Panc1 (cell line): Measurements from ENCODE around the gene TTLL4. TPM values are rescaled to one million over a fixed set of nuclear protein-coding genes. Genes with fewer than 3 reads are reported as not detected.

Experiments
- ATAC-seq: fragments of 200-7000 bp; cut with Tn5 transposase; 2 replicates; pipeline ENCODE4 v1.9.1; 2020; ENCODE audit warnings: mild to moderate bottlenecking, moderate library complexity
- BruUV-seq: library from RNA; stranded (reverse); fragments of 400-500 nt; replicated peaks from 2 replicates; lab custom pipeline; 2021; lab: Mats Ljungman, UMichigan
- CTCF ChIA-PET: fragments of 300-600 bp; sonication (Branson Sonifier 250); formaldehyde crosslinking; loops from one replicate; lab custom pipeline; 2022; ENCODE audit warnings: antibody characterized with exemption; lab: Charles Lee
- POLR2A ChIA-PET: fragments of 300-600 bp; sonication (Branson Sonifier 250); formaldehyde crosslinking; loops from one replicate; lab custom pipeline; 2022; ENCODE audit warnings: antibody characterized with exemption; lab: Charles Lee
- DNase-seq: peaks from one replicate; pipeline ENCODE4 v3.0.0-alpha.2; 2010; ENCODE audit warnings: low read depth, low spot score
- H3K27ac ChIP-seq: 2 replicates; pipeline ENCODE4 v1.5.1; 2011; ENCODE audit warnings: mild to moderate bottlenecking, low read length, inconsistent platforms
- H3K27me3 ChIP-seq: fragments of 200-500 bp; sonication (Bioruptor generic); 2 replicates; pipeline ENCODE4 v1.6.0; 2014; ENCODE audit warnings: low read length, inconsistent platforms; ENCODE audit not compliant: control insufficient read depth, insufficient read depth
- H3K36me3 ChIP-seq: fragments of 200-500 bp; sonication (Bioruptor generic); 2 replicates; pipeline ENCODE4 v1.5.1; 2014; ENCODE audit warnings: inconsistent platforms, mild to moderate bottlenecking, low read length, moderate library complexity; ENCODE audit not compliant: control insufficient read depth, insufficient read depth
- H3K4me1 ChIP-seq: 2 replicates; pipeline ENCODE4 v1.5.1; 2011; ENCODE audit warnings: inconsistent platforms, mild to moderate bottlenecking, low read length, moderate library complexity; ENCODE audit not compliant: control insufficient read depth, insufficient read depth
- H3K4me3 ChIP-seq, 2 experiments: 2 replicates each; pipeline ENCODE4 v1.5.1; 2011 to 2012; ENCODE audit warnings: low read depth in 2 of 2, low read length in 2 of 2, mild to moderate bottlenecking in 2 of 2, inconsistent platforms in 1 of 2, moderate library complexity in 1 of 2
- H3K9me3 ChIP-seq: fragments of 200-500 bp; sonication (Bioruptor generic); 2 replicates; pipeline ENCODE4 v1.5.1; 2014; ENCODE audit warnings: low read depth, mild to moderate bottlenecking, inconsistent platforms, low read length, moderate library complexity; ENCODE audit not compliant: control insufficient read depth, insufficient read depth
- POLR2AphosphoS5 ChIP-seq: IDR thresholded peaks from 2 replicates; pipeline ENCODE4 v1.6.1; 2012; ENCODE audit warnings: mild to moderate bottlenecking, low read depth, low read length, moderate library complexity
- SIN3A ChIP-seq: IDR thresholded peaks from 2 replicates; pipeline ENCODE4 v1.6.1; 2012; ENCODE audit warnings: low read depth, mild to moderate bottlenecking, low read length, moderate library complexity, borderline replicate concordance; ENCODE audit not compliant: insufficient read depth
- TCF7L2 ChIP-seq: IDR thresholded peaks from 2 replicates; pipeline ENCODE4 v1.6.1; 2011; ENCODE audit warnings: mild to moderate bottlenecking, low read depth, low read length, inconsistent platforms
- in situ Hi-C: cut with HindIII; loops from 2 replicates; pipeline ENCODE4 v1.10.0; 2016; ENCODE audit warnings: low sequenced_read_pairs, low pct_unique_long_range_greater_than_20kb
- intact Hi-C: fragments of 100-400 bp; cut with micrococcal nuclease; formaldehyde crosslinking; loops from one replicate; pipeline ENCODE4 v1.10.0; 2022; ENCODE audit not compliant: unreplicated experiment
- total RNA-seq: library from RNA; stranded (reverse); gene quantifications from one replicate; pipeline ENCODE4 v1.2.1, GENCODE V29; 2021; ENCODE audit not compliant: unreplicated experiment
- TF ChIP-seq, protein P1 (sequence below), 2 experiments: IDR thresholded peaks; 2 replicates each; pipeline ENCODE4 v1.6.1; 2011 to 2012; ENCODE audit warnings: low read depth in 2 of 2, control low read depth in 1 of 2, low read length in 1 of 2, mild to moderate bottlenecking in 1 of 2, moderate library complexity in 1 of 2; ENCODE audit not compliant: insufficient read depth in 1 of 2
- TF ChIP-seq, protein P2 (sequence below): fragments of 450-650 bp; IDR thresholded peaks from 2 replicates; pipeline ENCODE4 v1.5.1; 2017; ENCODE audit warnings: mild to moderate bottlenecking

The TTLL4 gene
- total RNA-seq, 1 experiment from 2014 or later = 45.6 TPM

DNA sequence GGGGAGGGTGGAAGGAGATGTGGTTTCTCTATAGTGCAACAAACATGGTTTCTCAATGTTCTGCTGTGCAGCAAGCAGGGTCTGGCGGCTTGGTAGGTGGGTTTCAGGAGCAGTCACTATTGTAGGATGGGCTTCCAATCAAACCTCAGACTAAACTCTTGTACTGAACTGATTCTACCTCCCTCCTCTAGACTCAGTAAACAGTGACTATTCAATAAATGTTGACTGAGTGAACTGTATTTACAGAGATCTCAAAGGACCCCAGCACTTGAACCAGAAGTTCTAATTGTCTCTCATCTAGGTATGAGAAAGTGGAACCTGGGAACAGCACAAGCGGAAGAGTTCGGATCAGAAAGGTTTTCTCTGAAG, 44.5 kb downstream of the TTLL4 start:
- Histone ChIP-seq H3K27ac (no peak overlapping the region), H3K27me3 (no peaks in the 10 kb centered on the region), H3K9me3 (no peaks in the 10 kb centered on the region), H3K4me3 (no peak overlapping the region), H3K36me3 (peaks cover 6% of the 10 kb centered on the region), H3K4me1 (no peaks in the 10 kb centered on the region)
- ChIA-PET POLR2A (no interaction called here), CTCF (no interaction called here)
- ATAC-seq = no peak
- BruUV-seq = no TSS peak
- intact Hi-C loops = no loop called here
- in situ Hi-C loops = no loop called here
- DNase-seq = no peak
- TF ChIP-seq, protein P1, sequence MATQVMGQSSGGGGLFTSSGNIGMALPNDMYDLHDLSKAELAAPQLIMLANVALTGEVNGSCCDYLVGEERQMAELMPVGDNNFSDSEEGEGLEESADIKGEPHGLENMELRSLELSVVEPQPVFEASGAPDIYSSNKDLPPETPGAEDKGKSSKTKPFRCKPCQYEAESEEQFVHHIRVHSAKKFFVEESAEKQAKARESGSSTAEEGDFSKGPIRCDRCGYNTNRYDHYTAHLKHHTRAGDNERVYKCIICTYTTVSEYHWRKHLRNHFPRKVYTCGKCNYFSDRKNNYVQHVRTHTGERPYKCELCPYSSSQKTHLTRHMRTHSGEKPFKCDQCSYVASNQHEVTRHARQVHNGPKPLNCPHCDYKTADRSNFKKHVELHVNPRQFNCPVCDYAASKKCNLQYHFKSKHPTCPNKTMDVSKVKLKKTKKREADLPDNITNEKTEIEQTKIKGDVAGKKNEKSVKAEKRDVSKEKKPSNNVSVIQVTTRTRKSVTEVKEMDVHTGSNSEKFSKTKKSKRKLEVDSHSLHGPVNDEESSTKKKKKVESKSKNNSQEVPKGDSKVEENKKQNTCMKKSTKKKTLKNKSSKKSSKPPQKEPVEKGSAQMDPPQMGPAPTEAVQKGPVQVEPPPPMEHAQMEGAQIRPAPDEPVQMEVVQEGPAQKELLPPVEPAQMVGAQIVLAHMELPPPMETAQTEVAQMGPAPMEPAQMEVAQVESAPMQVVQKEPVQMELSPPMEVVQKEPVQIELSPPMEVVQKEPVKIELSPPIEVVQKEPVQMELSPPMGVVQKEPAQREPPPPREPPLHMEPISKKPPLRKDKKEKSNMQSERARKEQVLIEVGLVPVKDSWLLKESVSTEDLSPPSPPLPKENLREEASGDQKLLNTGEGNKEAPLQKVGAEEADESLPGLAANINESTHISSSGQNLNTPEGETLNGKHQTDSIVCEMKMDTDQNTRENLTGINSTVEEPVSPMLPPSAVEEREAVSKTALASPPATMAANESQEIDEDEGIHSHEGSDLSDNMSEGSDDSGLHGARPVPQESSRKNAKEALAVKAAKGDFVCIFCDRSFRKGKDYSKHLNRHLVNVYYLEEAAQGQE (IDR thresholded peaks at IDR 0.05; ENCODE audit: insufficient read depth in 1 of 2, low read depth in 2 of 2, low read length in 1 of 2) = no peak
- TF ChIP-seq SIN3A (no peak), POLR2AphosphoS5 (no peak), TCF7L2 (no peak)
- TF ChIP-seq, protein P2, sequence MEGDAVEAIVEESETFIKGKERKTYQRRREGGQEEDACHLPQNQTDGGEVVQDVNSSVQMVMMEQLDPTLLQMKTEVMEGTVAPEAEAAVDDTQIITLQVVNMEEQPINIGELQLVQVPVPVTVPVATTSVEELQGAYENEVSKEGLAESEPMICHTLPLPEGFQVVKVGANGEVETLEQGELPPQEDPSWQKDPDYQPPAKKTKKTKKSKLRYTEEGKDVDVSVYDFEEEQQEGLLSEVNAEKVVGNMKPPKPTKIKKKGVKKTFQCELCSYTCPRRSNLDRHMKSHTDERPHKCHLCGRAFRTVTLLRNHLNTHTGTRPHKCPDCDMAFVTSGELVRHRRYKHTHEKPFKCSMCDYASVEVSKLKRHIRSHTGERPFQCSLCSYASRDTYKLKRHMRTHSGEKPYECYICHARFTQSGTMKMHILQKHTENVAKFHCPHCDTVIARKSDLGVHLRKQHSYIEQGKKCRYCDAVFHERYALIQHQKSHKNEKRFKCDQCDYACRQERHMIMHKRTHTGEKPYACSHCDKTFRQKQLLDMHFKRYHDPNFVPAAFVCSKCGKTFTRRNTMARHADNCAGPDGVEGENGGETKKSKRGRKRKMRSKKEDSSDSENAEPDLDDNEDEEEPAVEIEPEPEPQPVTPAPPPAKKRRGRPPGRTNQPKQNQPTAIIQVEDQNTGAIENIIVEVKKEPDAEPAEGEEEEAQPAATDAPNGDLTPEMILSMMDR = no peak

DNA sequence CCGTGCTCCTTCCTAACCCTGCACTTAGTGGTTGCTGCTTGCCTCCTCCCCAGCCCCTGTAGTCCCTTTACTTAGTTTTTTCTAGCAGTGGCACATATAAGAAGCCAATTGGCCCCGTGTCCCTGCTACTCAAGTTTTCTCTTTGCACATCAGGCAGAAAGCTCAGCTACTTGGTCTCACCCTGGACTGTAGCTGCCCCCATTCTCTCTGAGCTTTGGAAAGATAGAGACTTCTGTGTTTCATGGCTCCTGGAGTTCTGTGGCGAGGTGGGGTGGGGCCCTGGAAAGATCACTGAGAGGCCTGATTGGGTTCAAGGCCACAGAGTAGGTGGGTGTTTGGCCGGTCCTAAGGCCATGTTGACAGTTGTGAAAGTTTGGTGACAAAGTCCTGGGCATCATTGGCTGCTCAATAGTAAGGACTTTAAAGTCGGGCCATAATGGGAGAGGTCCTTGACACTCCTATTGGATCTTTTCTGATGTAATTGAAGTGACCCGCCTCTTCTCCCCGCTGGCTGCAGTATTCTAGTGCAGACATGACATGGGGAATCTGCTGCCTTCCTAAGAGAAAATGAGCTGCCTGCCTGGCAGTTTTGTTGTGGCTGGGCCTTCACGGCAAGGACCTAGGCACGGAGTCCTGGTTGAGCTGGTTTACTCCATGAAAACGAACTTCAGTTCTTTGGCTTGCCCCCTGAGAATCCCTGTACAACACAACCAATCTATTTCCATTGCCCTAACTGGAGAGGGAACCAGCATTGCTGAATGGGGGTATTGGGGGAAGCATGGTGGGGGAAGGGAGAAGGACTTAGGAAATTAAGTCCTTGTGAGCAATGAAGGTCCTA, 45.2 kb downstream of the TTLL4 start:
- no peaks in the 10 kb centered on the region for H3K4me1 ChIP-seq
- no peak for DNase-seq
- H3K4me3 ChIP-seq = no peak overlapping the region
- no peak for ATAC-seq
- POLR2A ChIA-PET = interaction anchor here (0.5 kb wide), 1 partner anchor 176 kb away, joined by 5 read pairs; no protein-coding TSS in a partner anchor
- in situ Hi-C loops (no loop called here), intact Hi-C loops (no loop called here)
- TF ChIP-seq, protein P2 = no peak
- TF ChIP-seq TCF7L2 (no peak), SIN3A (no peak), POLR2AphosphoS5 (no peak)
- TF ChIP-seq, protein P1 (IDR thresholded peaks at IDR 0.05; ENCODE audit: insufficient read depth in 1 of 2, low read depth in 2 of 2, low read length in 1 of 2) = no peak
- H3K27me3 ChIP-seq = no peaks in the 10 kb centered on the region
- peaks cover 2% of the 10 kb centered on the region for H3K36me3 ChIP-seq
- CTCF ChIA-PET = no interaction called here
- H3K9me3 ChIP-seq = no peaks in the 10 kb centered on the region
- no peak overlapping the region for H3K27ac ChIP-seq
- no TSS peak for BruUV-seq
